T-helper 9 cell (primary cell): ENCODE data around the gene CCNY.

Experiments used
- DNase-seq: peaks from one replicate; pipeline ENCODE4 v3.0.0-alpha.2; 2020

Gene CCNY

GRCh38 chr10:35458500-35459448 lies 122.5 kb downstream of the CCNY start:
- DNase-seq: no peak

DNA sequence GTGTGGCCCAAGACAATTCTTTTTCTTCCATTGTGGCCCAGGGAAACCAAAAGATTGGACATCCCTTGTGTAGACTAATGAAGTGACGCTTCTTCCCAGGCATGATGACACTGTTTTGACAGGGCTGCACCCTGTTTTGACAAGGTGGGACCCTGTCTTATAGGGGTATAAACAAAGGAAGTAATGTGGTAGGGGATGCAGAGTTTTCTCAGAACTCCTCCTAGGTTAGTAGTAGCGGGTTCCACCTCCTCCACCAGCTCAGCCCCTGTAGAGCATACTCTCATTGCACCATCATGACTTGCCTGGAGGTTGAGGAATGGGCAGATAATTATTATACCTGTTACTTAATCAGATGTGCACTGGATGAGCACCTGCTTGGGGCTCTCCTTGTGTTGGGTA lies 123.1 kb downstream of the CCNY start:
- DNase-seq: no peak

DNA sequence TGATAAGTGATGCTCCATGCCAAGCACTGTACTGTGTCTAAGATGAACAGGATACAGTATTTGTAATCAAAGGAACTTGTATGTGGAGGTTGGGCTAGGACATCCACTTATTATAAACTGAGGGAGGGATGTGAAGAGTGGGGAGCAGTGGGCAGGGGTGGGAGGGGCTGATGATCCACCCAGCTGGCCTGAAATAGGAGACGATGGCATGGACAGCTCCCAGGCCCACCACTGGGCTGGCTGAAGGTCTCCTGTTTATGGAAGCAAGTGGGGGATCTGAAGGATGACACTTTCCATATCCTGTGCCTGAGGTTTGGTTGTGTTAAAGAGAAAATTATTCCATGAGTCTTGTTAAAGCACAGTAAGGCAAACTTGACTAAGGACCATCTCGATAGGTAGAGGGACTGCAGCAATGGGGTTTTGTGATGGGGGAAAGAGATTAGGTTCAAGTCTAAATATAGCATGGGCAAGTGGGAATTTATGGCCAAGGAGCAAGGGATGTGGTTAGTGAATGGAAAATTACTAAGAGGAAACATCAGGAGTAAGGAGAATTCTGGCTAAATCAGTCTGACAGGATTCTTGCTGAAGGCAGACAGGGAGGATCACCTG lies 124.6 kb downstream of the CCNY start:
- no peak for DNase-seq

DNA sequence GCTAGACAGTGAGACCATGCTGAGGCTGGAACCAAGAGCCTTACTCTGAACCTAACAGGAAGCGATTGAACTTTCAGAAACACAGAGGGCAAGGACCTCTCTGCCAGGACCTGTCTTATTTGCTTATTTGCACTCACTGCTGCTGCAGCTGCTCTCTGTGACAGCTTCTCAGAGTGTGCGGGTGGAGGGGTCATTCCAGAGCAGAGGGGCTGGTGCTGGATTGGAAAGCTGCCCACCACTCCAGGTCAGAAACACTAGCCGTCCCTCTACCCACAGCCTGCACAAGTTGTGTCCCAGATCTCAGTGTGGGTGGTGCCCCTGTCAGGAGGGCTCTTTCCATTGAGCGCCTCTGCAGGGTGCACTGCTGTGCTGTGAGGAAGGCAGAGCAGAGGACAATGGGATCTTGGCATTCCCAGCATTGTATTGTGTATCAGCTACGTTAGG lies 126.2 kb downstream of the CCNY start:
- DNase-seq: no peak

DNA sequence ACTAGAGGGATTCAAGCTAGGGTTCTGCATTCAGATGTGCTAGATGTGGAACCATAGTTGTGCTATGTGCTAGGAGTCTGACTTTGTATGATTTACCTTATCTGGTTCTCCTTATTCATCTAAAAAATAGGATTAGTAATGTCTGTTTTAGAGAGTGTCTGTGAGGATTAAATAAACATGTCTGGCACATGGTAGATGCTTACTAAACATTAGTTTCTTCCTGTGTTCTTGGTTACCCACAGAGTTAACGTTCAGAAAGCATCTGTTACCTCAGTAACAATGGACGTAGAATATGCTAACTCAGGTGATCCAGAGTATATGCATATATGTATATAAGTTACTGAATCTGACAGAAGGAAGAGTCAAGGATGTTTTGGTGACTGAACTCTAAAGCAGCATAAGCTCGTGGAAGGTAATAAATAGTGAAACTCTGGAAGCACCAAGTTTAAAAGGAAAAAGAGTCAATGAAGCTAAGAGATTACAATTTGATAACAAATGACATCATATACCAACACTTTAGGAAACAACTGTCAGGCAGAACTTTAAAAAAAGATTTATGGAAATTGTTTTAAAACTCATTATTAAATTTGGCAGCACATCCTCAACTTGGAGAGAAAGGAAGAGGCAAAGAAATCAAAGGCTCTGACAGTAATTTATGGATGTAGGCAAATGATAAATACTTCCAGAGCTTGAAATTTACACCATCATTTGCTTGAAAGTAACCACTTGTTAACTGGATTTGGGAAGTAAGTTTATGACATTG lies 127.0 kb downstream of the CCNY start:
- no peak for DNase-seq

DNA sequence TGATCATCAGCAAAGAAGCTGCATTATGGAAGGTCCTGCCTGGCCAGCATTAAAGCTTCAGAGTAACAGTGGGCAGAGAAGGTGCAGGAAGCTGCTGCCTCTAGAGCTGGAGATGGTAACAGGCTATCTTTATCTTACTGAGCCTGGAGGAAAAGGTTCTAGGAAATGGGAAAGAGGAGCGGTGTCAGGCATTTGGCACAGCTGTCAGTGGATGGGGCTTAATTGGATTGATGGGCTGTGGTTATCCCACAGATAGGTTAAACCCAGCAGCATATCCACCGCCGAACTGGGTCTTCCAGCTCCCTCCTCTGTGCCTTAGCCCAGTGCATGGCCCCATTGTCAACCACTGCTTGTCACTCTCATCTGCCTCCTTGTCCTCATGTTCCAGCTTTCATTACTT lies 127.6 kb downstream of the CCNY start:
- DNase-seq: no peak

DNA sequence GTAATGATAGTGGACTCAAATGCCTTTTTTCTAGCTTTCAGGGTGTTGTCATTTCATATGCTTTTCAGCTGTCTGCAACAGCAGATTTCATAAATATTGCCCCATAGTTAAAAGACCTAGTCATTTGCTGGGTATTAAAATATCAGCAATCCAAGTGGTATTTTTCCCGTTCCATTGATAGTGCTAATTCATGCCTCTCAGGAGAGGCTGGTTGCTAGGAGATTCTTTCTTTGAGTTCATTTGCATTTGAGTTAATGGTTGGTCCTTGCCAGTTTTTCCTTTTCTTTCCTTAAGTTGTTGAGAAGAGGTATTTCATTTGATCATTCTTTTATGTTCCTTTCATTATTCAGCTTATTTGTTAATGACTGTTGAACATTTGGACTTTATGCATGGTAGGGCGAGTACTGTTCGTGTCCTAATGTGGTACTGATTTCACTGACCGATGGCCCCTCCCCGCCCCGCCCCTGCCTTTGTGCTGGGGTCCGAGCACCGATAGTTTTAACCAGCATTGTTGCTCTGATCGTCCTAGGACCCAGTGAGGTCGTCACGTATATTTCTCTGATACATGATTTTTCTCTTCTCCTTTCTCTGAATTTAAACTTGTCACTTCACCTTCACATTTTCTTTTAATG lies 128.6 kb downstream of the CCNY start:
- no peak for DNase-seq

DNA sequence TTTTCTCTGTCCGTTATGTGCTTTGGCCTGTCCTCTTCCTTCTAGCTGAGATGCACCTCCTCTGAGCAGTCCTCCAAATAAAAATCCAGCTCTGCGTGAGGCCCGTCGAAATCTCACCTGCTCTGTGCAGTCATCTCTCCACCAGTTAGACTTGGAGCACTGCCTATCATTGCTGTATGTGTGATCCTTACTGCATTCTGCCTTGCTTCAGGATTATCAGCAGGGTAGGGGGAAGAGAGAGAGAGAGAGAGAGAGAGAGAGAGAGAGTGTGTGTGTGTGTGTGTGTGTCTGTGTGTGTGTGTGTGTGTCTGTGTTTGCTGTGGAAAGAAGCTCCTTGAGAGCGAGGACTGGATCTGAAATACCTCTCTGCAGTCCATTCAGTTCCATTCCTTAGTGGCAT lies 129.4 kb downstream of the CCNY start:
- no peak for DNase-seq

DNA sequence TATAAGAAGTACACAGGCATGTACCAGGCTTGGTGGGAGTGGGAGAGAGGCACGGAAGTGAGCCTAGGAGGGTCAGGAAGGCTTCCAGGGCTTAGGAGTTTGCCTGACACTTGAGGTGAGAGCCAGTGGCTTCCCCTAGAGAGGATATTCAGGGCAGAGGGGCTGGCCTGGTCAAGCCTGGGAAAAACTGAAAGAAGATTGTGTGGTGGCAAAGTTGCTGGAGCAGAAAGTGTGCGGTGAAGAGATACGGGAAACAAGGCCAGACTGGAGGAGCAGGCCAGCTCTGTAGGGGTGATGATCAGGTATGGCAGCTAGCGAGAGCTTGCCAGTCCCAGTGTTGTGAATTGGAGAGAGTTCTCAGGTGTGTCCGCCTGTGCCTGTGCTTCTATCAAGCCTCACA lies 129.9 kb downstream of the CCNY start:
- no peak for DNase-seq

DNA sequence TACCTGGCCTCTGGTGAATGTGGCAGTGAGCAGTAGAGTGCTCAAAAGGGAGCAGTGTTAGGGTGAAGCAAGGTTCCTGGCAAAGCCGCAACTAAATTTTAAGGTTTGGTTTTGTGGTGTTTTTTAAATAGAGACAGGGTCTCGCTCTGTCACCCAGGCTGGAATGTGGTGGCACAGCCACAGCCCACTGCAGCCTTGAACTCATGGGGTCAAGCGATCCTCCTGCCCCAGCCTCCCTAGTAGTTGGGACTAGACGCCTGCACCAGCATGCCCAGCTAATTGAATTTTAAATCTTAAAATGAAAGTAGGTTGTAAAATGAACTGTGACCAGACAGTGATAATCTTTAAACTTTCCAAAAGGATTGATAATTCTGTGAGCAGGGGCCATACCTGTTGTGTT lies 130.4 kb downstream of the CCNY start:
- no peak for DNase-seq

- no peak for DNase-seq
Measured at GRCh38 chr10:35467186-35467585, 130.9 kb downstream of the CCNY start.

GRCh38 chr10:35470248-35470924 lies 134.1 kb downstream of the CCNY start:
- DNase-seq: no peak

GRCh38 chr10:35470925-35471315 lies 134.6 kb downstream of the CCNY start:
- no peak for DNase-seq

GRCh38 chr10:35471435-35471834 lies 135.1 kb downstream of the CCNY start:
- DNase-seq: no peak

- DNase-seq: no peak
Measured at GRCh38 chr10:35480142-35480541, 143.8 kb downstream of the CCNY start.

GRCh38 chr10:35481413-35481812 lies 145.1 kb downstream of the CCNY start:
- no peak for DNase-seq

- no peak for DNase-seq
Measured at GRCh38 chr10:35486297-35486990, 150.1 kb downstream of the CCNY start.

DNA sequence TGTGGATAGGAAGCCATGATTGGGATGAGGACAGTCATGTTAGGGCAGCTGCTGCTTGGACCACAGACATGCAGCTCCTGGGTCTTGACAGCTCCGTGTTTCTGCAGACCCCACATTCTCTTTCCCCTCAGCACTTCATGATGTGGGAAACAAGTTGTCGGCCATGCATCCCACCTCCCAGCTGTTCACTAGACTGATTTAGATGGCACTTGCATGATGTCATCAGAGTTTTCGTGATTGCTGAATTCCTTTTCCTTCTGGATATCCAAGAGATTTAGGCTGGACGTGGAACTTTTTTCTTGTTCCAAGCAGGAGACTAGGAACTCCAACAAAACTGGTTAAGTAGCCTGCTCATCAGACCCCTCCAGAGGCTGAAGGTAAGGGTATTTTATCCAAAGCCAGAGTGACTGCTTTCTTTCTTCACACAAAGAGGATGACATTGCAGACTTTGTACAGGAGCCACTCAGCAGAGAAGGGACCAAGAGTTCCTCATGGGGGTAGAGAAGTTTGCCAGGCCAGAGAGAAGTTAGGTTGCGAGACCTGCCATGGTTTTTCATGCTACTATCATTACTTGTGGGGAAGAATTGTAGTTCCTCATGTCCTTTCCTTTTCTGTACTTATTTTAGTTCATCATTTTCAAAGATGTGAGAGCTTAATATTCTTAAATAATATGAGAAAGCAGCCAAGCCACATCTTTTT lies 151.2 kb downstream of the CCNY start:
- no peak for DNase-seq

- no peak for DNase-seq
Measured at GRCh38 chr10:35488228-35488627, 151.9 kb downstream of the CCNY start.

DNA sequence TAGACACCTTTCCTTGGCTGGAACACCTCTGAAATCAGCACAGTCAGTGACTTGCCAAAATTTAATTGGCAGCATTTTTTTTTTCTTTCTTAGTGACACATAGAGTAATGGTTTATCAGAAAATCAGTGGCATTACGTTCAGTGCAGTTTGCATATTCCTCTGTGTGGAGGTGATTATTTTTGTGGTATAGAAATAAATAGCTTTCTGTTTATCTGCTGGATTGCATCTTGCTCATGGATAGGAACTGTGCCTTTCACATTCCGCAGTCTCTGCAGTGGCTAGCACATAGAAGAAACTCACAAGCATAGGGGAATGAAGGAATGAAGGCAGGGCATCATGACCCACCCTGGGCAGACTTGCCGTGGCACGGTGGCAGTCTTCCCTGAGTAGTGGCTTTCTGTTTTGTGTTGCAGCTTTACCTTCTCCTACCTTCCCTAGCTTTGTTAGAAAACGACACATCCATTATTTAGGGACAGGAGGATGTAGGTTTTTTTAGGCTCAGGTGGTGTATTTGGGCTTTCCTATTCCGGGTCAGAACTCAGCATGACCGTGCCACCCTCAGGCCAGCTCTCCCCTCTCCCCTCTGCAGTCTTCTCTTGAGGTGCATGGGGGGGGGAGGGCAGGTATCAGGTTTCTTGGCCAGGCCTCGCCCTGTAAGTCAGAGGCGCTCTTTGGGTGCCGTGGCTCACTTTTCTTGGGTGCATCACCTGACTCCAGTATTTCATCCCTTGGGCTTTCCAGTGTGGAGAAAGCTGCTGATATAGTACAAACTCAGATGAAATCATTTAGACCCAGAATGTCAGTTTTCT lies 156.3 kb downstream of the CCNY start:
- no peak for DNase-seq
